ENCODE data around the gene SLC35F1.

DNA sequence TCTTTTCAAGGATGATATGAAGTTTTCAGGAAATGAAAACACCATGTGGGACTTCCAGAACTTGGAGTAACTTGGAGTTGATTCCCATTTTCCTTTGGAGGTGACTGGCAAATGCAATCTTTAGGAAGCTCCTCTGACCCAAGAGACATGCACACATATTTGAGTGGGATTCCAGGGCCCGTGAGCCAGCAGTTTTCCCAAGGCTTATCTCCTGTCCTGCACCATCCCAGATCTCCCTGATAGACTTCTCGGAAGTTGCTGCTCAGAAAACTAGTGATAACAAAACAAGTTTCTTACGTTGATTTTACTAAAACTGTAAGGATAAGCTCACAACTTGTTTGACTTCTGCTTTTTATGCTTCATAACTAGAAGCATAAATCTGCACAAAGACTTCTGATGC, 25.6 kb downstream of the SLC35F1 start:
- TF ChIP-seq CTCF (conservative IDR thresholded peaks at IDR 0.05) (no peak), EZH2 (IDR thresholded peaks at IDR 0.05; ENCODE audit: low read depth) (no peak)

All from PC-9 (cell line).